Ishikawa (cell line): ENCODE measurements around the gene CAD.

Experiments used
- CEBPB ChIP-seq: IDR thresholded peaks from 2 replicates; pipeline ENCODE4 v1.6.1; 2012
- CREB1 ChIP-seq: IDR thresholded peaks from 2 replicates; pipeline ENCODE4 v1.6.1; 2012; ENCODE audit warnings: low read depth
- EGR1 ChIP-seq: IDR thresholded peaks from 2 replicates; pipeline ENCODE4 v1.6.1; 2012
- EP300 ChIP-seq: IDR thresholded peaks from 2 replicates; pipeline ENCODE4 v1.6.1; 2012; ENCODE audit warnings: borderline replicate concordance
- FOXM1 ChIP-seq: IDR thresholded peaks from 2 replicates; pipeline ENCODE4 v1.6.1; 2012; ENCODE audit warnings: low read depth, borderline replicate concordance
- MAX ChIP-seq: IDR thresholded peaks from 2 replicates; pipeline ENCODE4 v1.6.1; 2012
- NFIC ChIP-seq: IDR thresholded peaks from 2 replicates; pipeline ENCODE4 v1.6.1; 2012
- RAD21 ChIP-seq: IDR thresholded peaks from 2 replicates; pipeline ENCODE4 v1.6.1; 2012; ENCODE audit warnings: low read depth
- REST ChIP-seq: IDR thresholded peaks from 2 replicates; pipeline ENCODE4 v1.6.1; 2012; ENCODE audit warnings: low read depth, mild to moderate bottlenecking
- TAF1 ChIP-seq: IDR thresholded peaks from 2 replicates; pipeline ENCODE4 v1.6.1; 2012; ENCODE audit warnings: low read depth, mild to moderate bottlenecking
- TCF12 ChIP-seq: IDR thresholded peaks from 2 replicates; pipeline ENCODE4 v1.6.1; 2012; ENCODE audit warnings: low read depth
- TEAD4 ChIP-seq: IDR thresholded peaks from 2 replicates; pipeline ENCODE4 v1.6.1; 2012
- YY1 ChIP-seq: IDR thresholded peaks from 2 replicates; pipeline ENCODE4 v1.6.1; 2012; ENCODE audit warnings: low read depth
- ZBTB7A ChIP-seq: IDR thresholded peaks from 2 replicates; pipeline ENCODE4 v1.6.1; 2012; ENCODE audit warnings: low read depth
- TF ChIP-seq, protein P1 (sequence below): IDR thresholded peaks from 2 replicates; pipeline ENCODE4 v1.6.1; 2012

The CAD gene

DNA sequence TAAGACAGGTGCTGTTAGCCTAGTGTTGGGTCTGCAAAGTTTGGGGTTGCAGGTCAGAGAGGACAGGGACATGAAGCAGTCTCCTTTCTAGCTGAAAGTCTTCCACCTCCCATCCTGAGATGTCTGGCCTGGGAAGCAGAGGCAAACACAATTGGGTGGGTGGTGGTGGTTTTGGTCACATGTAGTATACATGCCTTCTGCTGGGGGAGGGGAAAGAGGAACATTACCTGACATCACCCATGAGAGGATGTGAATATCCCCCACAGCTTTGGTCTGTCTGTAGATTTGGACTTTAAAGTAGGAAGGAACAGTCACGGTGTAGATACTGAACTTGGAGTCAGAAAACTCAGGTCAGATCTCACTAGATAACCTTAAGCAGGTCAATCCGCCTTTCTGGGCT is 53.5 kb downstream of the CAD start:
- TF ChIP-seq RAD21 (no peak), MAX (no peak), NFIC (no peak), CEBPB (no peak), TAF1 (no peak), YY1 (no peak), EP300 (no peak), CREB1 (no peak), REST (no peak), ZBTB7A (no peak), EGR1 (no peak), TCF12 (no peak), FOXM1 (no peak), TEAD4 (no peak)

GRCh38 chr2:27271631-27272340 is 54.6 kb downstream of the CAD start:
- TF ChIP-seq NFIC (no peak), FOXM1 (no peak), YY1 (no peak), MAX (no peak), RAD21 (no peak), ZBTB7A (no peak), EGR1 (no peak), TEAD4 (no peak), CEBPB (no peak), REST (no peak)
- TF ChIP-seq, protein P1, sequence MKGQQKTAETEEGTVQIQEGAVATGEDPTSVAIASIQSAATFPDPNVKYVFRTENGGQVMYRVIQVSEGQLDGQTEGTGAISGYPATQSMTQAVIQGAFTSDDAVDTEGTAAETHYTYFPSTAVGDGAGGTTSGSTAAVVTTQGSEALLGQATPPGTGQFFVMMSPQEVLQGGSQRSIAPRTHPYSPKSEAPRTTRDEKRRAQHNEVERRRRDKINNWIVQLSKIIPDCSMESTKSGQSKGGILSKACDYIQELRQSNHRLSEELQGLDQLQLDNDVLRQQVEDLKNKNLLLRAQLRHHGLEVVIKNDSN = no peak

DNA sequence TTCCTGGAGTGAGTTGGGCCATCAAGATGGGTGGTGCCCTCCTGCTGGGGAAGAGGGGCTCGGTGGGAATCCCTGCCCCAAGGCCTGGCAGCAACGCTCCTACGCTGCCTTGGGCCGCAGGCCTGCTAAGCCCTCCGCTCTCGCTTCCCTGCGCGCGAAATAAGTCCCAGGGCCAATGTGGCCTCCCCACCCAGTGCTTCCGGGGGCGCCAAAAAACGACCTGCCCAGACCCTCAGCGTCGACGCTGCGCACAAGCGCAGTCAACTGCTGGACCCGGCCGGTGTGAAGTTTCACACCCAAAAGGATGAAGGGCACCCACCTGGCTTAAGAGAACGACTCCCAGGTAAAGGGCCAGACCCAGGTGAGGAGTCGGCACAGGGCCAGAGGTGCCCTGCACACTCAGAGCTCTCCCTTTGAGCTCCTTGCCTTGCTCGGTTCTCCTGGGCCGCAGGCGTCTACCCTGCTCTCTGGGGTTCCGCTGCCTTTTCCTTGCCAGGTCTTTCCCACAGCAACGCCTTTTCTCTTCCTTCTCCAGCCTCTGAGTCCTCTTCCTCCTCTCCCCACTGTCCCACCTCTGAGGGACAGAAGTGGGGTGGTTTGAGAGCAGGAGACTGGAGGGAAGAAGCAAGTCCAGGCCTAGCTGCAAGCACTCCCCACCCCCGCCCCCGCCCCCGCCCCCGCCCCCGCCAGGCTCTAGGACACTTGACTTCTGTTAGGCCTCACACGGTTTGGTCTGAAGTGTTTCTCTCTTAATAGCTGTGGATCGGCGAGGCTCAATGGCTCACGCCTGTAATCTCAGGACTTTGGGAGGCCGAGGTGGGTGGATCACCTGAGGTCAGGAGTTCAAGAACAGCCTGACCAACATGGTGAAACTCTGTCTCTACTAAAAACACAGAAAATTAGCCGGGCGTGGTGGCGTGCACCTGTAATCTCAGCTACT is 58.3 kb downstream of the CAD start, which contains the start of gene DNAJC5G:
Gene DNAJC5G (plus strand): TSS at position 223 of the 940 bp plus-strand sequence. CDS start 1,296 bp downstream, outside the sequence.
- TF ChIP-seq TCF12 = no peak
- TF ChIP-seq TEAD4 = no peak
- no peak for TF ChIP-seq TAF1
- TF ChIP-seq CREB1 = no peak
- TF ChIP-seq CEBPB = no peak
- no peak for TF ChIP-seq EP300
- TF ChIP-seq FOXM1 = no peak

DNA sequence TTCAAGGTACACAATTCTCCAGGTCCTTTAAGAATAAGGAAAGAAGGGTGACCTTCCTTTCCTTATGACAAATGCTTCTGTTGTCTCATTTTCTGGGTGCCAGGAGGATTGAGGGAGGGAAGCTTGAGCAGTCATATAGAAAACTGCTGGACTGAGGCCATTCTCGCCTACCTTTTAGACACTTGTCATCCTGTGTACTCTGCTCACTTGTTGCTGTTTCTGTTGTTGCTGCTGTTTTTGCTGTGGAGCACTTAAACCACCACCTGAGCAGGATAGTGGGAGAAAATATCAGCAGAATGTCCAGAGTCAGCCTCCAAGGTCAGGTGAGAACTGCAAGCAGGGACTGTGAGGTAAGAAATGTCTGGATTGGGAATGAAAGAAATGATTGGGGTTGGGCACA is 60.8 kb downstream of the CAD start:
- no peak for TF ChIP-seq NFIC
- no peak for TF ChIP-seq ZBTB7A
- TF ChIP-seq CEBPB = no peak
- TF ChIP-seq, protein P1 = no peak
- TF ChIP-seq FOXM1 = no peak

DNA sequence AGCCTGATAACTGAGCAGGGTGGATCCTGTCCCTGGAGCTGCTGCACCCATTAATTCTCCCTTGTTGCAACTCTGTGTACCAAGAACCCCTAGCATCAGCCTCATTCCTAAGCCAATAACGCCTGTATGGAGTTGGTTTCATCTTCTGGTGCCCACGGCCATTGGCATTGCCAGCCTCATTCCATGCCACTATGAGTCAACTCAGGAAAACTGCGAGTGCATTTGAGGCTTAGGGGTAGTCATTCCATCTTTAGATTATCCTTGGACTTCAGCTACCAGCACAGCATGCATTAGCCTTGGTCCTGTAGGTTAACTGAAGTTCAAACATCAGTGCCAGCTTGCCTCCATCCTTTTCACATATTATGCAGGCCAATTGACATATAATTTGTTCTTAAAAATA is 63.7 kb downstream of the CAD start:
- TF ChIP-seq, protein P1 = no peak
- no peak for TF ChIP-seq YY1
- TF ChIP-seq REST = no peak
- no peak for TF ChIP-seq RAD21
- no peak for TF ChIP-seq TCF12
- TF ChIP-seq FOXM1 = no peak
- TF ChIP-seq EP300 = no peak
- TF ChIP-seq CREB1 = no peak
- TF ChIP-seq NFIC = no peak
- TF ChIP-seq MAX = no peak
- no peak for TF ChIP-seq EGR1
- TF ChIP-seq TAF1 = no peak
- TF ChIP-seq TEAD4 = no peak
- TF ChIP-seq ZBTB7A = no peak
- no peak for TF ChIP-seq CEBPB
